AG04450 (cell line): Measurements from ENCODE around the gene TRPM1. TPM values are rescaled to one million over a fixed set of nuclear protein-coding genes. Genes with fewer than 3 reads are reported as not detected.

Source experiments
- CTCF ChIA-PET: fragments of 300-600, 350-600 bp; formaldehyde crosslinking; extraction: SDS; loops from one replicate; lab custom pipeline; 2022; ENCODE audit warnings: antibody characterized with exemption, inconsistent platforms; lab: Charles Lee
- POLR2A ChIA-PET: fragments of 350-600 bp; formaldehyde crosslinking; extraction: SDS; loops from one replicate; lab custom pipeline; 2021; ENCODE audit warnings: antibody characterized with exemption, inconsistent platforms; lab: Yijun Ruan, JAX
- DNase-seq: peaks from one replicate; pipeline ENCODE4 v3.0.0-alpha.2; 2011; ENCODE audit warnings: low read depth, low spot score
- H3K27ac ChIP-seq: one replicate; pipeline ENCODE4 v1.5.1; 2012; ENCODE audit warnings: low read depth, low read length, control low read depth
- H3K27me3 ChIP-seq: one replicate; pipeline ENCODE4 v1.6.0; 2012; ENCODE audit warnings: low read length; ENCODE audit not compliant: control insufficient read depth, insufficient read depth
- H3K4me3 ChIP-seq: 2 replicates; pipeline ENCODE4 v1.5.1; 2011; ENCODE audit warnings: mild to moderate bottlenecking, low read depth, low read length, control low read depth
- H3K9me3 ChIP-seq: 2 replicates; pipeline ENCODE4 v1.5.1; 2012; ENCODE audit warnings: low read length; ENCODE audit not compliant: control insufficient read depth, insufficient read depth
- CTCF ChIP-seq: IDR thresholded peaks from 2 replicates; pipeline ENCODE4 v1.5.1; 2011; ENCODE audit warnings: low read depth, low read length, control low read depth, inconsistent platforms
- polyA plus RNA-seq: library from polyadenylated mRNA; depleted of rRNA; stranded (reverse); fragments of >200 nt; gene quantifications from 2 replicates; pipeline ENCODE4 v1.2.3, GENCODE V29; 2011

TRPM1 gene
- polyA plus RNA-seq, 1 experiment = not detected

- DNase-seq = no peak
- POLR2A ChIA-PET = no interaction called here
- TF ChIP-seq CTCF = no peak
Measured at GRCh38 chr15:30973379-30973778, 128.1 kb downstream of the TRPM1 start.

GRCh38 chr15:30969724-30970123 is 131.8 kb downstream of the TRPM1 start:
- ChIA-PET POLR2A (interaction anchor here (1.3 kb wide), 1 partner anchor 21 kb away, joined by 3 read pairs; the partner anchor contains the start of gene MTMR10), CTCF (interaction anchor here (3.4 kb wide), 1 partner anchor 159 kb away, joined by 18 read pairs; no protein-coding TSS in a partner anchor)
- Histone ChIP-seq H3K27me3 (no peaks in the 10 kb centered on the region), H3K4me3 (no peak overlapping the region), H3K9me3 (no peaks in the 10 kb centered on the region), H3K27ac (no peak overlapping the region)
- no peak for DNase-seq
- no peak for TF ChIP-seq CTCF

More at GRCh38 chr15:30973379-30973778, 128.1 kb downstream of the TRPM1 start:
- Histone ChIP-seq H3K27me3 (no peaks in the 10 kb centered on the region), H3K9me3 (no peaks in the 10 kb centered on the region), H3K4me3 (no peak overlapping the region), H3K27ac (no peak overlapping the region)
- CTCF ChIA-PET = interaction anchor here (0.7 to 1.0 kb wide), 2 partner anchors 156 kb away, joined by 3 read pairs; no protein-coding TSS in a partner anchor

- Histone ChIP-seq H3K4me3 (no peak overlapping the region), H3K9me3 (no peaks in the 10 kb centered on the region), H3K27ac (no peak overlapping the region), H3K27me3 (no peaks in the 10 kb centered on the region)
- no peak for TF ChIP-seq CTCF
- no peak for DNase-seq
- ChIA-PET POLR2A (no interaction called here), CTCF (interaction anchor here (0.9 kb wide), 1 partner anchor 165 kb away, joined by 4 read pairs; no protein-coding TSS in a partner anchor)
Measured at GRCh38 chr15:30963681-30964080, 137.8 kb downstream of the TRPM1 start.

GRCh38 chr15:30962659-30963058 is 138.9 kb downstream of the TRPM1 start:
- no peaks in the 10 kb centered on the region for H3K27me3 ChIP-seq
- no peak overlapping the region for H3K27ac ChIP-seq
- DNase-seq = no peak
- no peaks in the 10 kb centered on the region for H3K9me3 ChIP-seq
- TF ChIP-seq CTCF = no peak
- ChIA-PET POLR2A (no interaction called here), CTCF (no interaction called here)
- H3K4me3 ChIP-seq = no peak overlapping the region

GRCh38 chr15:30962079-30962478 is 139.4 kb downstream of the TRPM1 start:
- POLR2A ChIA-PET = no interaction called here
- no peak for DNase-seq
- Histone ChIP-seq H3K27ac (no peak overlapping the region), H3K4me3 (no peak overlapping the region), H3K27me3 (no peaks in the 10 kb centered on the region), H3K9me3 (no peaks in the 10 kb centered on the region)
- no peak for TF ChIP-seq CTCF
- CTCF ChIA-PET = no interaction called here
